Measurements from ENCODE around the gene MYL7.

The MYL7 gene

DNA sequence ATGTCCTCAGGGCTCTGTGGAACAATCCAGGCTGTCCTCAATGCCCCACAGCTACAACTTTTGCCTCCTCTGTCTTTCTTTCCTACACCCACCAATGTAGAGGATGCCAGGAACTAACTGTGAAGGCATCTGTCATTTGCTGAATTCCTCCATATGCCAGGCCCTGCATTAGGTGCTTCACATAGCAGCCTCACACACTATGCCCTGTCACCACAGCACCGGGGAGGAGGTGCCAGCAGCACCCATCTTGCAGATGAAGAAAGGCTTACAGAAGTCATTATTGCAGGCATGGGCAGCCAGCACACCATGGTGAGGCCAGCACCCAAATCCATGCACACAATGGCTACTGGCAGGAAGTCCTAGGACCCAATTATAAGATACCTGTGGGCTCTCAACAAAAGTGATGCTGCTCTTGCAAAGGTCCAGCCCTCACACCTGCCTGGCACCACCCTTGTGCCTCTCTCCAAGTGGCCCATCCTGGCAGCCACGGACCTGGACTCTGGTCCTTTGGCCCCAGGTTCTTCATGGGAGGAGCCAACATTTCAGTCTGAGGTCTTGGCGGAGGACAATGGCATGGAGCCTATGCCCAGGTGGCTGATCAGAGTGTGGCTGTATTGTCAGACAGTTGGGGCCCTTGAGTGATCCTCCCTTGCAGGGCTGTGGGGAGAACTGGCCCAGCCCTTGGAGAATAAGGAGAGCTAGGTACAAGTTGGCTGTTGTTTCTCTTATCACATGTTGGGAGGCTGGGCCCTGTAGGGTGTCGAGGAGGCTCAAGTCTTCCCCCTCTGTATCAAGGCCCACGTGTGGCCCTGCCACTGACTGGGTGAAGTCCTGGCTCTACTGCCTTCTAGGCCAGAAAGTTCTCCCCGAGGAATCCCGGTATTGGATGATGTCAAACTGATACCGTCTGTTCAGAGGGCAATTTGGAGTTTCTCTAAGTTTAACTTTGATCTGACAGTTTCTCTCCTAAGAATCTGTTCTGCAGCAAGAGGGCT lies 14.4 kb upstream of the MYL7 start:
- TF ChIP-seq, protein P1, sequence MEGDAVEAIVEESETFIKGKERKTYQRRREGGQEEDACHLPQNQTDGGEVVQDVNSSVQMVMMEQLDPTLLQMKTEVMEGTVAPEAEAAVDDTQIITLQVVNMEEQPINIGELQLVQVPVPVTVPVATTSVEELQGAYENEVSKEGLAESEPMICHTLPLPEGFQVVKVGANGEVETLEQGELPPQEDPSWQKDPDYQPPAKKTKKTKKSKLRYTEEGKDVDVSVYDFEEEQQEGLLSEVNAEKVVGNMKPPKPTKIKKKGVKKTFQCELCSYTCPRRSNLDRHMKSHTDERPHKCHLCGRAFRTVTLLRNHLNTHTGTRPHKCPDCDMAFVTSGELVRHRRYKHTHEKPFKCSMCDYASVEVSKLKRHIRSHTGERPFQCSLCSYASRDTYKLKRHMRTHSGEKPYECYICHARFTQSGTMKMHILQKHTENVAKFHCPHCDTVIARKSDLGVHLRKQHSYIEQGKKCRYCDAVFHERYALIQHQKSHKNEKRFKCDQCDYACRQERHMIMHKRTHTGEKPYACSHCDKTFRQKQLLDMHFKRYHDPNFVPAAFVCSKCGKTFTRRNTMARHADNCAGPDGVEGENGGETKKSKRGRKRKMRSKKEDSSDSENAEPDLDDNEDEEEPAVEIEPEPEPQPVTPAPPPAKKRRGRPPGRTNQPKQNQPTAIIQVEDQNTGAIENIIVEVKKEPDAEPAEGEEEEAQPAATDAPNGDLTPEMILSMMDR (IDR thresholded peaks at IDR 0.05; ENCODE audit: low read depth, low read length), result no peak
- H3K4me3 ChIP-seq (ENCODE audit: low read depth, low read length), result no peak overlapping the region
- no peak for DNase-seq (ENCODE audit: low read depth, low spot score)
- in situ Hi-C loops (cut with HindIII; ENCODE audit: low sequenced_read_pairs), result no loop called here

DNA sequence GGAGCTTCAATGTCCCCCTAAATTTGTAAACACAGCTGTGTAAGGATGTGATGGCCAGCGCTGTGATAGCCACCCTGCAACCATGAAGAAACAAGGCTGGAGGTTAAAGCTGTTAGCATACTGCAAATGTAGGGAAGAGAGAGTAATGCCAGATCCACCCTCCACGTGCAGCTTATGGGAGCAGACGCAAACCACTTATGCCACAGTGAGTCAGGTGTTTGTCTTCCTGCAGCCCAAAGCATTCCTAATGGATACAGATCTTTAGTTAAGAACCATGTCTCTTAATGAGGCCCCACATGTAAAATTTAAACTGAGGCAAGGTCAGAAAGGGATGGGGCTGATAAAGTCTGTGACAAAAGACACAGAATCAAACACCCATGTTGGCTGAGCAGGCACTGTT lies 13.6 kb upstream of the MYL7 start:
- in situ Hi-C loops (cut with HindIII; ENCODE audit: low sequenced_read_pairs), result no loop called here
- TF ChIP-seq, protein P1 (IDR thresholded peaks at IDR 0.05; ENCODE audit: low read depth, low read length), result no peak
- DNase-seq (ENCODE audit: low read depth, low spot score), result no peak
- H3K4me3 ChIP-seq (ENCODE audit: low read depth, low read length), result no peak overlapping the region

DNA sequence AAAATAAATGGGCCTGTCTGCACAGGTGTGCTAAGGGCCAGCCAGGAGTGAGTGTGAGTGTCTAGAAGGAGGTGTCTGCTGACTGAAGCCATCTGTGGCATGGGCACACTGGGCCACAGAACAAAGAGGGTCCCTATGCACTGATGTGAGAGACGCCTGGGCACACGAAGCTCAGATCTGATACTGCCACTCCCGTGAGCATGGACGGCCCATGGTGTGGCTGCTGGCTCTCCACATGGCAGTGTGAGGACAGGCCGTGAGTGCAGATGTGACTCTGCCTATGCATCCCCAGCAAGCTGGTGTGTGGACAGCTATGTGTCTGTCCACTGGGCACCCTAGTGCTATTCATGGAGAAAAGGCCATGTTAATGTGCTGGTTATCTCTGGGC lies 12.8 kb upstream of the MYL7 start:
- TF ChIP-seq, protein P1 (IDR thresholded peaks at IDR 0.05; ENCODE audit: low read depth, low read length), result no peak
- no peak for DNase-seq (ENCODE audit: low read depth, low spot score)
- in situ Hi-C loops (cut with HindIII; ENCODE audit: low sequenced_read_pairs), result no loop called here
- no peak overlapping the region for H3K4me3 ChIP-seq (ENCODE audit: low read depth, low read length)

DNA sequence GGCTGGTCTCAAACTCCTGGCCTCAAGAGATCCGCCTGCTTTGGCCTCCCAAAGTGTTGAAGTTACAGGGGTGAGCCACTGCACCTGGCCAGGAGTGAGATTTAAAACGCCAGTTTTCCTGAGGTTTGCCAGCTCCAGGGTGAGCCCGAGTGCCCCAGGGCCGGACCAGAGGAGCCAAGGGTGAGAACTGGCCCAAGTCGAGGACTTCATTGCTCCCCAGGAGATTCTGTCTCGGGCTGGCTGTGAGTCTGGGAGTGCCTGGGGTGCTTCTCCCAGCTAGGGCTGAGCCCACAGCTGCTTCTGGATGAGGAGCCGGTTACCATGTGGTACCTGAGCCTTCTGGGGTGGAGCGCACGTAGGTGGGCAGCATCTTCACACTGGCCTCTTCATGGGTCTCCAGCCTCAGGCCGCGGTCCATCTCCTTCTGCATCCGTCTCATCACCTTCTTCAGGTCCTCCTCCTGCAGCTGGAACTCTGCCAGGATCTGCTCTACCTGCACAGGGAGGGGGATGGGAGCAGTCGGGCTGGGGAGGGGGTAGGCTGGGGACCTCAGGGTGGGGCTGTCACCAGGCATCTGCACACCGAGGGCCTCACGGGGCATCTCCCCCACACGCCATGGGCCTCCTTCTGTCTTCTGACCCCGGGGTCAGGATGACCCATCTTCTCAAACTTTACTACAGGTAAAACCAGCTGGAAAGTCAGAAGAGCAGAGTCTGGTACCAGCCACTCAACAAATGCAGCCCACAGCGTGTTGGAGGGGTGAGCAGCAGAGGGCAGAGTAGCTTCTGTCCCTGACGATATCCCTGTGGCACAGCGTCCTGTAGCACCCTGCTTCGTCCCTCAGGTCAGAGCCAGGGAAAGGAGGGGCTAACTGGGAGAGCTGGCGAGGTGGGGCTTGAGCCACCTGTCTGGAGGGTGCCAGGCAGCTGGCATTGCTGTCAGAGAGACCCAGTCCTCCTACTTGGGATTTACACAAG lies 12.1 kb upstream of the MYL7 start:
- TF ChIP-seq, protein P1 (IDR thresholded peaks at IDR 0.05; ENCODE audit: low read depth, low read length), result no peak
- no peak for DNase-seq (ENCODE audit: low read depth, low spot score)
- in situ Hi-C loops (cut with HindIII; ENCODE audit: low sequenced_read_pairs), result no loop called here
- H3K4me3 ChIP-seq (ENCODE audit: low read depth, low read length), result no peak overlapping the region

DNA sequence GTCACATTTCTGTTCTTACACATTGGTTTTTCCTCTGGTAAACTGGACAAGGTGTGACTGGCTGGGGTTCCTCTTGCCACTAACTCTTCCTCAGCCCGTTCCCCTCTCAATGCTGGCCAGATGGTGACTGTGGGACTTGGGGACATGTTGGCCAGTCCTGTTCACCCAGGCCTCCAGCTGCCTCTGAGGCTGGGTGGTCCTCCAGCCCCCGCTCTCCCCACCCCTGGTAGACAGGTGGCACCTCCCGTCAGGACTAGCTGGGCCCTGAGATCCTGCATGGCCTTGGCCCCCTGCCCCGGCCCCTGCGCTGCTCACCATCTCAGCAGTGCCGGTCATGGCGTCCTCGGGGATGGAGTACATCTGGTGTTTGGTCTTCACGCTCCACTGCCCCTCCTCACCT lies 10.8 kb upstream of the MYL7 start:
- no peak for DNase-seq (ENCODE audit: low read depth, low spot score)
- no peak overlapping the region for H3K4me3 ChIP-seq (ENCODE audit: low read depth, low read length)
- TF ChIP-seq, protein P1 (IDR thresholded peaks at IDR 0.05; ENCODE audit: low read depth, low read length), result no peak
- in situ Hi-C loops (cut with HindIII; ENCODE audit: low sequenced_read_pairs), result no loop called here

All from astrocyte of the spinal cord (primary cell).